Right cardiac atrium (tissue), 5 donors: Measurements from ENCODE around the gene MYLK. TPM values are rescaled to one million over a fixed set of nuclear protein-coding genes. Genes with fewer than 3 reads are reported as not detected.
"Not testable (repeated sequence)": the region's sequence is repeated elsewhere in the genome, so short reads cannot be mapped to it uniquely, and the experiment has no call there.

Experiments used
- ATAC-seq, 2 donors: fragments of 200-7000 bp; cut with Tn5 transposase; one replicate each; pipeline versions ENCODE4 v1.8.0 to v1.9.1; 2020; ENCODE audit warnings: moderate library complexity in 2 of 2, mild to moderate bottlenecking in 1 of 2
- DNase-seq, 3 donors: peaks; one replicate each; pipeline ENCODE4 v3.0.0-alpha.2; 2020
- H3K27ac ChIP-seq: one replicate; pipeline ENCODE4 v1.5.1; 2013; ENCODE audit warnings: mild to moderate bottlenecking, low read length, control low read depth, moderate library complexity
- H3K27me3 ChIP-seq: one replicate; pipeline ENCODE4 v1.6.1; 2013; ENCODE audit not compliant: control insufficient read depth, insufficient read depth
- H3K4me1 ChIP-seq: one replicate; pipeline ENCODE4 v1.6.1; 2013; ENCODE audit warnings: low read length; ENCODE audit not compliant: control insufficient read depth, insufficient read depth
- H3K4me3 ChIP-seq: one replicate; pipeline ENCODE4 v1.5.1; 2013; ENCODE audit warnings: low read length, control low read depth
- H3K9me3 ChIP-seq: one replicate; pipeline ENCODE4 v1.6.1; 2013; ENCODE audit warnings: low read length; ENCODE audit not compliant: control insufficient read depth
- WGBS: extraction: QIAGEN DNeasy Blood & Tissue Kit; methylation state at CpG from one replicate; pipeline ENCODE4 v1.1.7; 2013; 5-methylcytosine and 5-hydroxymethylcytosine counted together
- intact Hi-C, 4 donors: fragments of 100-400 bp; cut with DNase I; formaldehyde crosslinking; loops; one replicate each; pipeline versions ENCODE4 v1.11.0 to v1.14.0; 2022 to 2023
- polyA plus RNA-seq: library from polyadenylated mRNA; stranded (reverse); fragments of 200-250 nt; gene quantifications from one replicate; pipeline ENCODE4 v1.2.3, GENCODE V29; 2013
- total RNA-seq, 4 donors: library from RNA; stranded (reverse); fragmentation: NEBNext Ultra II Directional; extraction: Animal tissue kit (Norgen Biotek cat#: 25700); gene quantifications; one replicate each; pipeline ENCODE4 v1.2.1, GENCODE V29; 2021
- donor health status: healthy with polysubstance abuse.
- donor health status: DM: no; HTN: yes; CAD: no.
- donor health status: DM: no; HTN: no; CAD: no.
- donor health status: DM: no; HTN: yes; CAD: no; lungs with severe emphysema.
- donor health status: DM: yes; HTN: yes; CAD: no.

The MYLK gene
- total and polyA plus RNA-seq, 5 donors = 27.3 to 645 (median 53.5) TPM

DNA sequence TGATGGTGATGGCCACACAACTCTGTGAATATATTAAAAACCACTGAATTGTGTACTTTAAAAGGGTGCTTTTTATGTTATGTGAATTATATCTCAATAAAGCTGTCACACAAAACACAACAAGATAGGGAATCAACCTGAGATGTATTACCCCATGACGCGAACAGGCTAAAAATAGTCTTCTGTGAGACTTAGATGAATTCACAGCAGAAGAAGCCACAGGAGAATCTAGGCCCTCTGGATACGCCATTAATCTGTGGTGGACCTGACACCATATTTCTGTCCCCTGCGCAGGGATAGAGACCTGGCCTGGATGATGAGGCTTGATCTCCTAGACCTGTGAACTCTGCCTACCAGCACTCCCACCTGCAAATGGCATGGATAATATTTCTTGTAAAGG lies 153.3 kb downstream of the MYLK start:
- intact Hi-C loops = no loop called here
- no peaks in the 10 kb centered on the region for H3K9me3 ChIP-seq
- no peak overlapping the region for H3K27ac ChIP-seq
- DNase-seq (no peak), ATAC-seq (no peak)
- H3K4me3 ChIP-seq = no peak overlapping the region
- no peaks in the 10 kb centered on the region for H3K4me1 ChIP-seq
- H3K27me3 ChIP-seq = no peaks in the 10 kb centered on the region
- 89% methylated on average over 4 of the region's 4 CpGs for WGBS

DNA sequence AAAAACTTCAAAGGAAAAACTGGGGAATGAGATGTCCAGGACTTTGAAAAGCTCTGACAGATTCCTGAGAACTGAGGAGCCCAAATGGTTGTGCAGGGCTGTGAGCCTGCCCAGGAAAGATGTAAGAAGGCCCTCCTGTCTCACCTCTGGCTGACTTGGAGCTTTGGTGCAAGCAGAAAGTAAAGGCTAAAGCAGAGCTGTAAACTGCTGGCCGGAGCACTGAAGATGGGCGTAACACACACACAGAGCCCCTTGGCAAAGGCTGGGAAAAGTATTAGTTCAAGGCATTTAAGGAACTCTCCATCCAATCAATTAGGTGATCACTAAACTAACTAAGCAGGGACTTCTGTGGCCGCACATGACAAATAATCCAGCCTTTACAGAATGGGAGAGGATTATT lies 155.1 kb downstream of the MYLK start:
- no peak overlapping the region for H3K27ac ChIP-seq
- no peaks in the 10 kb centered on the region for H3K4me1 ChIP-seq
- intact Hi-C loops = loop anchor here in 1 of 4 donors (5.0 kb wide), 1 partner anchor 82 kb away; no protein-coding TSS in a partner anchor
- H3K27me3 ChIP-seq = no peaks in the 10 kb centered on the region
- 94% methylated on average over 3 of the region's 3 CpGs for WGBS
- no peak for DNase-seq
- no peak for ATAC-seq
- H3K4me3 ChIP-seq = no peak overlapping the region
- no peaks in the 10 kb centered on the region for H3K9me3 ChIP-seq

DNA sequence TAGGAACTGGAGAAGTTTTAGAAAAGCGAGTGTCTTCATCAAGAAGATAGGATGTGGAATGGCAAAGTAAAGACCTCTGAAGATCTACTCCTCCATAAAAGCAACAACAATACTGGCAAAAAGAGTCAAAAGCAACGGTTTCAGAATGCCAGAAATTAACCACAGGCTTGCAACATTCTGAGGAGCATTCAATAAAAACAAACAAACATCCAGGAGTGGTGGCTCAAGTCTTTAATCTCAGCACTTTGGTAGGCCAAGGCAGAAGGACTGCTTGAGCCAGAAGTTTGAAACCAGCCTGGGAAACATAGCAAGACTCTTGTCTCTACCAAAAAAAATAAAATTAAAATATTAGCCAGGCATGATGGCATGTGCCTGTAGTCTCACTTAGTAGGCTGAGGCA lies 156.1 kb downstream of the MYLK start:
- intact Hi-C loops = loop anchor here in 1 of 4 donors (5.0 kb wide), 1 partner anchor 81 kb away; no protein-coding TSS in a partner anchor
- ATAC-seq (no peak), DNase-seq (no peak)
- H3K27me3 ChIP-seq = no peaks in the 10 kb centered on the region
- no peak overlapping the region for H3K4me3 ChIP-seq
- no peak overlapping the region for H3K27ac ChIP-seq
- H3K9me3 ChIP-seq = no peaks in the 10 kb centered on the region
- WGBS = 68% methylated on average over 2 of the region's 2 CpGs
- H3K4me1 ChIP-seq = peaks cover 4% of the 10 kb centered on the region

DNA sequence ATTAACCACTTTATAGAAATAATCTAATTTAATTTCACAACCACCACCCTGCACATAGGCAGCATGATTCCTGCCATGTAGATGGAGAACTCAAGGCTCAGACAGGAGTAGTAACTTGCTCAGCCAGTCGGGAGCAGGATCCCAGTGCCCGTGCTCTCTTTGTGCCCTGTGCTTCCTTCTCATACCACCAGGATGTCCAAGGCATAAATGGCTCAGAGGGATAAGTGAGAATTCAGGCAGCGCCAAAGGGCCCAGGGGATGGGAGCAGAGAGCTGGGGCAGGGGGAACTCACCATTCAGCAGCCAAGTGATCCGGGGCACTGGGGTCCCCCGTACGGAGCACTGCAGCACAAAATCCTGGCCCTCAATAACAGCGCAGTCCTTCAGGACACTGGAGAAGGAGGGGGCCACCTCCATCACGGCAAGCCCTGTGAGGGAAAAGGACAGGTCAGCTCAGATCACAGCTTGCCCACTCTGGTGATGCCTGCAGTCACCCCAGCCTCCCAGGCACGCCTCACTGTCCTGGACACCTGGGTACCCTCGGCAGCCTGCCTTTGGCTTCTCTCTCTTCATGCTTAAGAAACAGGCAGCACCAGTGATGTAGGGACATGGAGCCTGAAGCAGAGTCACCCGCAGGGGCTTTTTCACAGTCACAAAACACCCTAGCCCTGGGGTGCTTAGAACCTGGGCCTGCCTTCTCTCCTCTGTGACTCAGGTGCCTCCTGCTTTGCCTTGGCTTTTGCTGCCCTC lies 158.3 kb downstream of the MYLK start:
- Histone ChIP-seq H3K27me3 (no peaks in the 10 kb centered on the region), H3K4me1 (peaks cover 4% of the 10 kb centered on the region), H3K9me3 (no peaks in the 10 kb centered on the region), H3K27ac (no peak overlapping the region), H3K4me3 (no peak overlapping the region)
- intact Hi-C loops = loop anchor here in 3 of 4 donors (2.0 to 5.0 kb wide), 2 partner anchors 73 to 79 kb away; no protein-coding TSS in a partner anchor
- no peak for DNase-seq
- ATAC-seq = no peak
- 86% methylated on average over 11 of the region's 11 CpGs for WGBS

DNA sequence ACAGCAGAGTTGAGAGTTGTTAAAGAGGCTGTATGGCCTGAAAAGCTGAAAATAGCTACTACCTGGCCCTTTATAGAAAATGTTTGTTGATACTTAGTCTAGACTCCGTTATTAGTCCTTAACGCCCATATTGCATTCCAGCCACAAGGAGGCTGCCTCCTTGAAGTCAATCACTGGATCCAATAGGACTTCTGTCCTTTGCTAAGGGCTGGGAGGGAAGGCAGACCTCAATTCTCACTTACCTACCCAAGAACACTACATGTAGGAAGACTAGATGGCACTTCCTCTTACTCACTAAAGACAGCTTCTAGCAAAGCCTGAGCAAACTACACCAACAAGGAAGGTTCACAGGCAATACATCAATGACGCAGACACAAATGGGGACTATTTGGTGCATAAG lies 159.8 kb downstream of the MYLK start:
- Histone ChIP-seq H3K9me3 (no peaks in the 10 kb centered on the region), H3K4me3 (no peak overlapping the region), H3K27ac (no peak overlapping the region), H3K27me3 (no peaks in the 10 kb centered on the region), H3K4me1 (peaks cover 6% of the 10 kb centered on the region)
- ATAC-seq = no peak
- no peak for DNase-seq
- WGBS = 19% methylated on average over 3 of the region's 3 CpGs
- intact Hi-C loops = loop anchor here in 2 of 4 donors (2.0 kb wide), 1 partner anchor 72 kb away; no protein-coding TSS in a partner anchor

DNA sequence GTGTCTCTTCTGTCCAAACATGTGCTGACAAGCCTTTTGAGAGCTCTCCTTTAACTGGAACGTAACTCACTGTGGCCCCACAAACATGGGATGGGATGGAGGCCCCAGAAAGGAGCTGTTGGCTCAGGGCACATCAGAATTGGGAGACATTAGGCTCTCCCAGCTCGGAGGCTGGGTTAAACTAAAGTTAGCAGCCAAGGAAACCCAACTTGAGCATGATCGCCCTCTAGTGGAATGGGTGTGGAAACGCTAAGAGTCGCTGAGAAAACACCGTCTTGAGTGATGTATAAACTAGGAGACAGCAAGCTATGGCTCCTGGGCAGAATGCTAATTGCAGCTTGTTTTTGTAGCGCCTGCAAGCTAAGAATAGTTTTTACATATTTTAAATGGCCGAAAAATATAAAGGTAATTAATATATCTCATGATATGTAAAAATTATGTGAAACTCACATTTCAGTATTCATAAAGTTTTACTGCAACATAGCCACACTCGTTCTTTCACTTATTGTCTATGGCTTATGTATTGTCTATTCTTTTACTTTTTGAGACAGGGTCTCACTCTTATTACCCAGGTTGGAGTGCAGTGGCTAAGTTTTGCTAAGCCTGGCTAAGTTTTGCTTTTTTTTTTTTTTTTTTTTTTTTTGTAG lies 160.5 kb downstream of the MYLK start:
- Histone ChIP-seq H3K27me3 (no peaks in the 10 kb centered on the region), H3K27ac (no peak overlapping the region), H3K4me1 (peaks cover 6% of the 10 kb centered on the region), H3K4me3 (no peak overlapping the region), H3K9me3 (no peaks in the 10 kb centered on the region)
- ATAC-seq (peak; percentile 5 to 45), DNase-seq (peak in 2 of 3 donors; percentile 39 to 50)
- intact Hi-C loops = loop anchor here in 2 of 4 donors (2.0 kb wide), 1 partner anchor 71 kb away; no protein-coding TSS in a partner anchor
- WGBS = 12% methylated on average over 9 of the region's 9 CpGs

DNA sequence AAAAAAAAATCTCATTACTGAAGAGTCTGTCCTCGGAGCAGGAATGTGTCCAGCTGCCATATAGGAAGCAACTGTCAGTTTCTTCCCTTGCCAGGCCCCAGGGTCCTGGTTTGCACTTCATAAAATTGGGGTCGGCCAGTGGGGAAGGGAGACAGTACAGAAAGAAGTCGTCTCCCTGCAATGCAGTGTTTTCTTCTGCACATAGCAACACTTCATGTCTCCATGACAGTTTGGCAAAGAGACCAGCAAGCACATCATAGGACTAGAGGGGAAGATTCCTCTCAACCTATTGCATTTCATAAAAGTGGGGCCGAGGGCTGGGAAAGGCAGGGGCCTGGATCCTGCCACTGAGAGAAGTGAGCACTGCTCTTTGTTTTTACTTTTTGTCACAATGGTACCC lies 161.1 kb downstream of the MYLK start:
- Histone ChIP-seq H3K27me3 (no peaks in the 10 kb centered on the region), H3K9me3 (no peaks in the 10 kb centered on the region), H3K27ac (no peak overlapping the region), H3K4me3 (no peak overlapping the region), H3K4me1 (peaks cover 6% of the 10 kb centered on the region)
- no peak for ATAC-seq
- WGBS = 43% methylated on average over 4 of the region's 4 CpGs
- intact Hi-C loops = no loop called here
- no peak for DNase-seq

DNA sequence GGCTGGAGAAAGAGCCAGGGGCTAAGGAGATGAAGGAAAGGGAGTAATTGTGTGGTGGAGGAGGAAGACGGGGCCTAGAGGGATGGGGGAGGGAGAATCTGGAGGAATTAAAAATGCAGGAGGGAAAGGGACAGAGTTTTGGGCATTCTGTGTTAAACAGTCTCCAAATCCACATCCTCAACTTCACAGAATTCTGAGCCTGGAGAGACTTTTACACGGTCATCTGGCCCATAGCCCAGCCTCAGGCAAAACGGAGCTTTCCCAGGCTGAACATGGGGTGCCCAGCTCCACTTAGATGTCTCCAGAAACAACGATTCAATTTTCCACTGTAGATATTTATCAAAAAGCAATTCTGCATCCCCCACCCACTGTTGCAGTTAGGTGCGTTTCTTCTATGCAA lies 161.7 kb downstream of the MYLK start:
- no peak overlapping the region for H3K27ac ChIP-seq
- intact Hi-C loops = no loop called here
- no peak overlapping the region for H3K4me3 ChIP-seq
- H3K27me3 ChIP-seq = no peaks in the 10 kb centered on the region
- DNase-seq (no peak), ATAC-seq (no peak)
- H3K9me3 ChIP-seq = no peaks in the 10 kb centered on the region
- 50% methylated on average over 5 of the region's 5 CpGs for WGBS
- H3K4me1 ChIP-seq = peaks cover 6% of the 10 kb centered on the region

DNA sequence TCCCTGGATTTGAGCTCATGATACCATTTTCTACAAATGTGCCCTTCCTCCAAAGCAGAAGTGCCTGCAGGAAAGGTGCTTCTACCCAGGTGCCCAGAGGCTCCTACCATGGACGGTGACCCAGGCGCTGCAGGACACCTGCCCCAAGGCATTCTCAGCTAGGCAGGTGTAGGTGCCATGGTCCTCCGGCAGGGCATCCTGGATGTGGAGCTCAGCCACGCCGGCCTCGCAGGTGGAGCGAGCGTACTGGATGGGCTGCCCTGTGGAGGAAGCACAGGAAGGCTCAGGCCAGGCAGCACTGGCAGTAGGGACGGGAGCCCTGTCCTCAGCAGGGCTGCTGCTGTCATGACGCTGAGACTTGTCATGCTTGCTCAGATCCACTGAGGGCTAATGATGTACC lies 162.1 kb downstream of the MYLK start:
- ATAC-seq = no peak
- H3K4me1 ChIP-seq = peaks cover 6% of the 10 kb centered on the region
- intact Hi-C loops = no loop called here
- DNase-seq = peak in 1 of 3 donors; percentile 51
- H3K27me3 ChIP-seq = no peaks in the 10 kb centered on the region
- no peak overlapping the region for H3K27ac ChIP-seq
- no peaks in the 10 kb centered on the region for H3K9me3 ChIP-seq
- WGBS = 85% methylated on average over 10 of the region's 10 CpGs
- H3K4me3 ChIP-seq = no peak overlapping the region

DNA sequence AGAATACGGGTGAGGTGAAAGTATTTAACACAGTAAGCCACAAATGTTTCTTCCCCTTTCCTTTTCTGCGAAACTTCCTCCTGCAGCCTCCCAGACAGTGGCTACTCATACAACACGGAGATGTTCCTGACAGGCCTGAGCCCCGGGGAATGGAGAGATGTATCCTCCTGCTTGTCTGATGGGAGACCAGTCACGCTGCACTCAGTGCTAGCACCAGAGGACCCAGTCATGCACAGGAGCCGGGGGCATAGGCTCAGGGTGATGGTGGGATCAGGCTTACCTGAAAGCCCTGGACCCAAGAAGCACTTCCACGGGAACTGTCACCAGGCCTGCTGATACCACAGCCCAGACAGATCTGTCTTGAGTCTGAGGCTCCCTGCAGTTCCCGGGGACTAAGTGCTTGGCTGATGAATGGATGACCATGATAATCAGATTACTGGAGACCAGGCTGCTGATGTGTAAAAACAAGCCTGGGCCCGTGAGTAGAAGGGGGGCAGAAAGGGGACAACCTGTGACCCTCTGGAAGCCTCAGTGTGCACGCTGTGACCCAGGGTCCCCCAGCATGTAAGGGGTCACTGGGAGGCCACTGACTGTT lies 162.9 kb downstream of the MYLK start:
- ATAC-seq, H3K9me3 ChIP-seq, H3K27ac ChIP-seq, H3K4me1 ChIP-seq, DNase-seq, intact Hi-C loops, H3K4me3 ChIP-seq, H3K27me3 ChIP-seq: not testable (repeated sequence)
- 63% methylated on average over 9 of the region's 10 CpGs for WGBS

DNA sequence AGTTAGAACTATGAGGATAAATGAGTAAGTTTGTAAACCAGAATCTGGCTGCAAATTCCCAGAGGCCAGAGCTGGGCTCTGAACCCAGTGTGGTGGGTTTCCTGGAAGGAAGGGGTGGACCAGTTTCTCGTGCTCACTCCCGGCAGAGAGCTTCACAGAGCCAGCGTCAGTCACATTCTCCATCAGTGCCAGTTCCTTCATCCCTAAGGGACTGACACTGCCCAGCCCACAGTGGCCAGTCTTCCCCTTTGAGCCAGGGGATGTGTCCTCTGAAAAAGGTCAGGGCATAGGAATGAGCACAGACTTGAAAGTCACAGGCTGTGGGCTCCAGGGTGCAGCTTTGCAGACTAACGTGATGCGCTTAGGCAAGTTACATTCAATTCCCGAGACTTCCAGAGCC lies 163.5 kb downstream of the MYLK start:
- Histone ChIP-seq H3K27me3 (no peaks in the 10 kb centered on the region), H3K9me3 (no peaks in the 10 kb centered on the region), H3K4me1 (peaks cover 6% of the 10 kb centered on the region), H3K27ac (no peak overlapping the region), H3K4me3 (no peak overlapping the region)
- intact Hi-C loops = no loop called here
- DNase-seq = peak in 1 of 3 donors; percentile 48
- 41% methylated on average over 6 of the region's 6 CpGs for WGBS
- ATAC-seq = peak; percentile 5 to 23
